Measurements from ENCODE around the gene ZBTB42. TPM values are rescaled to one million over a fixed set of nuclear protein-coding genes. Genes with fewer than 3 reads are reported as not detected.
A peak's percentile ranks its signal among the peaks of the same experiment; 100 is the strongest.

ZBTB42 gene
- total RNA-seq, 1 donor from 2014 or later: 6.0 TPM

GRCh38 chr14:104778694-104779331, 22.1 kb upstream of the ZBTB42 start:
- Mint-ChIP-seq H3K36me3 (ENCODE audit: unreplicated experiment) (no peaks in the 10 kb centered on the region), H3K27me3 (ENCODE audit: unreplicated experiment) (peaks cover 9% of the 10 kb centered on the region), H3K27ac (ENCODE audit: unreplicated experiment) (no peak overlapping the region), H3K4me3 (ENCODE audit: unreplicated experiment) (no peak overlapping the region), H3K4me1 (ENCODE audit: low read depth, unreplicated experiment) (peaks cover 6% of the 10 kb centered on the region), H3K9me3 (ENCODE audit: unreplicated experiment) (peaks cover 8% of the 10 kb centered on the region)
- TF ChIP-seq, protein P1, sequence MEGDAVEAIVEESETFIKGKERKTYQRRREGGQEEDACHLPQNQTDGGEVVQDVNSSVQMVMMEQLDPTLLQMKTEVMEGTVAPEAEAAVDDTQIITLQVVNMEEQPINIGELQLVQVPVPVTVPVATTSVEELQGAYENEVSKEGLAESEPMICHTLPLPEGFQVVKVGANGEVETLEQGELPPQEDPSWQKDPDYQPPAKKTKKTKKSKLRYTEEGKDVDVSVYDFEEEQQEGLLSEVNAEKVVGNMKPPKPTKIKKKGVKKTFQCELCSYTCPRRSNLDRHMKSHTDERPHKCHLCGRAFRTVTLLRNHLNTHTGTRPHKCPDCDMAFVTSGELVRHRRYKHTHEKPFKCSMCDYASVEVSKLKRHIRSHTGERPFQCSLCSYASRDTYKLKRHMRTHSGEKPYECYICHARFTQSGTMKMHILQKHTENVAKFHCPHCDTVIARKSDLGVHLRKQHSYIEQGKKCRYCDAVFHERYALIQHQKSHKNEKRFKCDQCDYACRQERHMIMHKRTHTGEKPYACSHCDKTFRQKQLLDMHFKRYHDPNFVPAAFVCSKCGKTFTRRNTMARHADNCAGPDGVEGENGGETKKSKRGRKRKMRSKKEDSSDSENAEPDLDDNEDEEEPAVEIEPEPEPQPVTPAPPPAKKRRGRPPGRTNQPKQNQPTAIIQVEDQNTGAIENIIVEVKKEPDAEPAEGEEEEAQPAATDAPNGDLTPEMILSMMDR (IDR thresholded peaks at IDR 0.05; ENCODE audit: partially characterized antibody, unreplicated experiment): no peak
- no peak for DNase-seq

GRCh38 chr14:104779776-104780512, 21.0 kb upstream of the ZBTB42 start:
- no peak overlapping the region for H3K27ac Mint-ChIP-seq (ENCODE audit: unreplicated experiment)
- no peaks in the 10 kb centered on the region for H3K36me3 Mint-ChIP-seq (ENCODE audit: unreplicated experiment)
- TF ChIP-seq, protein P1 (IDR thresholded peaks at IDR 0.05; ENCODE audit: partially characterized antibody, unreplicated experiment): no peak
- H3K9me3 Mint-ChIP-seq (ENCODE audit: unreplicated experiment): peaks cover 8% of the 10 kb centered on the region
- no peak overlapping the region for H3K4me3 Mint-ChIP-seq (ENCODE audit: unreplicated experiment)
- peaks cover 7% of the 10 kb centered on the region for H3K27me3 Mint-ChIP-seq (ENCODE audit: unreplicated experiment)
- DNase-seq: peak; percentile 11
- H3K4me1 Mint-ChIP-seq (ENCODE audit: low read depth, unreplicated experiment): peaks cover 6% of the 10 kb centered on the region

- peaks cover 8% of the 10 kb centered on the region for H3K9me3 Mint-ChIP-seq (ENCODE audit: unreplicated experiment)
- H3K36me3 Mint-ChIP-seq (ENCODE audit: unreplicated experiment): no peaks in the 10 kb centered on the region
- H3K4me3 Mint-ChIP-seq (ENCODE audit: unreplicated experiment): no peak overlapping the region
- H3K27ac Mint-ChIP-seq (ENCODE audit: unreplicated experiment): no peak overlapping the region
- H3K27me3 Mint-ChIP-seq (ENCODE audit: unreplicated experiment): peaks cover 6% of the 10 kb centered on the region
- TF ChIP-seq, protein P1 (IDR thresholded peaks at IDR 0.05; ENCODE audit: partially characterized antibody, unreplicated experiment): no peak
- peaks cover 6% of the 10 kb centered on the region for H3K4me1 Mint-ChIP-seq (ENCODE audit: low read depth, unreplicated experiment)
- peak; percentile 14 for DNase-seq
Observed at GRCh38 chr14:104780513-104781030, 20.3 kb upstream of the ZBTB42 start.

GRCh38 chr14:104781271-104782077, 19.4 kb upstream of the ZBTB42 start:
- H3K4me3 Mint-ChIP-seq (ENCODE audit: unreplicated experiment): no peak overlapping the region
- peak; percentile 12 for DNase-seq
- no peak overlapping the region for H3K27ac Mint-ChIP-seq (ENCODE audit: unreplicated experiment)
- H3K9me3 Mint-ChIP-seq (ENCODE audit: unreplicated experiment): peaks cover 3% of the 10 kb centered on the region
- peaks cover 6% of the 10 kb centered on the region for H3K4me1 Mint-ChIP-seq (ENCODE audit: low read depth, unreplicated experiment)
- TF ChIP-seq, protein P1 (IDR thresholded peaks at IDR 0.05; ENCODE audit: partially characterized antibody, unreplicated experiment): no peak
- H3K36me3 Mint-ChIP-seq (ENCODE audit: unreplicated experiment): no peaks in the 10 kb centered on the region
- peaks cover 6% of the 10 kb centered on the region for H3K27me3 Mint-ChIP-seq (ENCODE audit: unreplicated experiment)

Measured in glutamatergic neuron (in vitro differentiated cells).